ENCODE results near the gene TBX5.

DNA sequence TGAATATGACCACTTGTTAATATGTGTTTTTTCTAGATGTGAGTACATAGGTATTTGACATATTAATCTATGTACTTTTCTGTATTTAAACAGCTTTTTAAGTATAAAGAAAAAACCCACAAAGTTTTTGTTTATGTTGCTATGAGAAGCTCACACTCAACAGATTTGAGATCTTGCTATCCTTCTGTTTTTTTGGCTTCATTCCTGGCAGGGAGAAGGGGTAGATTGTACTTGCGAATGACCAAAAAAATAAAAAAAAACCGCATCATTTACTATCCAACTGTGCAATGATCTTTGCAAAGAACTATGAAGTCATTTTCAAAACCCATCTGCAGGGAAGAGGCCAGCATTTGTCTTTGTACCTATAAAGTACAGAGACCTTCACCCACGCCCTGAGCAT lies 28.4 kb upstream of the TBX5 start:
- TF ChIP-seq CTCF (conservative IDR thresholded peaks at IDR 0.05 in 1 of 2, IDR thresholded peaks at IDR 0.05 in 1 of 2; ENCODE audit: low read depth in 1 of 2, low read length in 2 of 2) (no peak), EZH2 (IDR thresholded peaks at IDR 0.05; ENCODE audit: low read length, missing control alignments) (no peak)
